Mononuclear cell (primary cell): ENCODE data around the gene CSAD. TPM values are rescaled to one million over a fixed set of nuclear protein-coding genes. Genes with fewer than 3 reads are reported as not detected.

Source experiments
- total RNA-seq: library from RNA; depleted of rRNA; stranded (reverse); fragments of >200 nt; gene quantifications from one replicate; pipeline ENCODE4 v1.2.3, GENCODE V29; 2012

Gene CSAD
- total RNA-seq, 1 donor = 11.3 TPM

Other genes starting within 250 kb of the CSAD start
- gene KRT18, start 231.8 kb downstream of the CSAD start, total RNA-seq = 3.8 TPM
- 1,510 TPM for gene EIF4B, start 174.5 kb downstream of the CSAD start, total RNA-seq
- 0.21 TPM for gene TNS2, start 130.9 kb downstream of the CSAD start, total RNA-seq
- 9.4 TPM for gene SPRYD3, start 101.5 kb downstream of the CSAD start, total RNA-seq
- gene IGFBP6, start 83.3 kb downstream of the CSAD start, total RNA-seq = not detected
- gene SOAT2, start 77.4 kb downstream of the CSAD start, total RNA-seq = 0.21 TPM
- 15.2 TPM for gene ZNF740, start 203 bp downstream of the CSAD start, total RNA-seq
- 49.8 TPM for gene ITGB7, start 26.3 kb upstream of the CSAD start, total RNA-seq
- 6.6 TPM for gene RARG, start 51.3 kb upstream of the CSAD start, total RNA-seq
- 1.0 TPM for gene ESPL1, start 87.4 kb upstream of the CSAD start, total RNA-seq
- gene PFDN5, start 114.6 kb upstream of the CSAD start, total RNA-seq = 979 TPM
- gene MYG1, start 118.8 kb upstream of the CSAD start, total RNA-seq = 20.4 TPM
- 13.2 TPM for gene AAAS, start 140.7 kb upstream of the CSAD start, total RNA-seq
- gene SP7, start 155.4 kb upstream of the CSAD start, total RNA-seq = not detected
- gene SP1, start 199.3 kb upstream of the CSAD start, total RNA-seq = 53.6 TPM
- gene AMHR2, start 242.9 kb upstream of the CSAD start, total RNA-seq = 0.52 TPM